GM21786 (cell line): ENCODE measurements around the gene GCNT1.
A peak's percentile ranks its signal among the peaks of the same experiment; 100 is the strongest.
"Not testable (repeated sequence)": the region's sequence is repeated elsewhere in the genome, so short reads cannot be mapped to it uniquely, and the experiment has no call there.

Experiments used
- ATAC-seq: cut with Tn5 transposase; IDR thresholded peaks from one replicate; pipeline ENCODE4 v1.9.1; 2021; ENCODE audit not compliant: unreplicated experiment

The GCNT1 gene

DNA sequence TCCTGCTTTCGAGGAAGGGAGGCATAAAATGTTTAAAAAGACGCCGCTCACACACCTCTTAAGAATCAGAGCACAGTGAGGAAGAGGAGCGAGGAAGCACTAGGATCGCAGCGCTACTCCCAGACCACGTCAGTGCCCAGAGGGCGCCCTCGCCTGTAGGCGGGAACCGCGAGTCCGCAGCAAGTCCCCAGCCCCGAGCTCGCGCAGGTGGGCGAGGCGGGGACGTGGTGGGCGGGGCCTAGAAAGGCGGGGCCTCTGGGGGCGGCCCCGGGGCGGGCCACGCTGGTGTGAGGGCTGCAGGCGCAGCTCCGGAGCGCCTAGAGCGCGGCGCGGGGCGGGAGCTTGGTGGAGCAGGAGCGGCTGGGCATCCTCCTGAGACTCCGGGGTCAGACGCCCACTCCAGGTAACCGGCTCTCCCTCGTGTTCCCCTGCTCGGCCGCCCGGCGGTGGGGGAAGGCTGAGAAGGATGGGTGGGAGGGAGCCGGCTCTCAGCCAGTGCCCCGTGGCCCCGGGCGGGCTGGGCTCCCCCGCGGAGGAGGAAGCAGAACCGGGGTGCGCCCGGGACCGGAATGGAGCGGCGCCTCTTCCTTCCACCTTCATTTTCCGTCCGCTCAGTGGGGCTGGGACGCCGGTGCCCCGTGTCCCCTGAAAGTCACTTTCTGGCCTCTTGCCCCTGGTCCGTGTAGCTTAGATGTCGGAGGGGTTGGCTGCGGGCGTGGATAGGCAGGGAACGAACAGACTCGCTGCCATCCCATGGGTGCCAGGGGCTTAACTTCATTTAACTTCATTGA, at the start of gene GCNT1:
TSS of gene GCNT1 (plus strand) at position 280 of the 791 bp plus-strand sequence. CDS start 43,200 bp downstream, outside the sequence.
- peak; percentile 79 for ATAC-seq

DNA sequence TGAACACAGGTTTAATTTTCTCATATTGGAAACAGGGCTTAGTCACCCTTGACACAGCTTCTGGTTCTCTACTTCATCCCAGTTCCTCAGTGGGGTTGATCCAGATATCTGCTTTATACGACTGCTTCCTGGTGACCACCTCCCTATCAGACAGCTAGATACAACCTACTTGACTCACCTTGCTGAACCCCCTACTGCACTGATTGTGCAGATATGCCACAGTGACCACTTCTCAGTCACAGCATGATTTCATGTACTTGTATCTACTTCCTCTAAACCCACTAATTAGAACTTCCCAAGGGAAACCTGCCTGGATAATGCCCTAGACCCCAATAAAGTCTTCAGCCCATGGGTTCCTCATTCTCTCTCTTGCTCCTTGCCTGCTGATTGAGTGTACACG, 46.3 kb upstream of the GCNT1 start:
- no peak for ATAC-seq

DNA sequence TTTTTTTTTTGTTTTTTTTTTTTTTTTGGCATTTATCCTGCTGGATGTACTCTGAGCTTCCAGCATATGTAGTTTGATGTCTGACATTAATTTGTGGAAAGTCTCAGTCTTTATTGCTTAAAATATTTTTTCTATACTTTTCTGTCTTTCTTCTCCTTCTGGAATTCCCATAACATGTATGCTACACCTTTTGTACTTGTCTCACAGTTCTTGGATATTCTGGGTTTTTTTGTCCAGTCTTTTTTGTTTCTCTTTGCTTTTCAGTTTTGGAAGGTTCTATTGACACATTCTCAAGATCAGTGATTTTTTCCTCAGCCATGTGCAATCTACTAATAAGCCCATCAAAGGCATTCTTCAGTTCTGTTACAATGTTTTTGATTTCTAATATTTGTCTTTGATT, 45.3 kb upstream of the GCNT1 start:
- ATAC-seq, result no peak

DNA sequence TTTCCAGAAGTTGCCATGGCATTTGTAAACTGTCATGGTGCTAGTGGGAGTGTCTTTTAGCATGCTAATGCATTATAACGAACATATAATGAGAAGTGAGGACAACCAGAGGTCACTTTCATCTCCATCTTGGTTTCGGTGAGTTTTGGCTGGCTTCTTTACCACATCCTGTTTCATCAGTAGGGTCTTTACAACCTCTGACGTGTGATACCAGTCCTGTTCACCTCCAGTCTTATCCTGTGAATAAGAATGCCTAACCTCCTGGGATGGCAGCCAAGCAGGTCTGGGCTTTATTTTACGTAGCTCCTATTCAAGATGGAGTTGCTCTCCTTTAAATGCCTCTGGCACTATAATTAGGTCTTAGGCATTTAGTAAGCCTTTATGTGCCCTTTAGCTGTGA, 44.3 kb upstream of the GCNT1 start:
- peak; percentile 79 for ATAC-seq

DNA sequence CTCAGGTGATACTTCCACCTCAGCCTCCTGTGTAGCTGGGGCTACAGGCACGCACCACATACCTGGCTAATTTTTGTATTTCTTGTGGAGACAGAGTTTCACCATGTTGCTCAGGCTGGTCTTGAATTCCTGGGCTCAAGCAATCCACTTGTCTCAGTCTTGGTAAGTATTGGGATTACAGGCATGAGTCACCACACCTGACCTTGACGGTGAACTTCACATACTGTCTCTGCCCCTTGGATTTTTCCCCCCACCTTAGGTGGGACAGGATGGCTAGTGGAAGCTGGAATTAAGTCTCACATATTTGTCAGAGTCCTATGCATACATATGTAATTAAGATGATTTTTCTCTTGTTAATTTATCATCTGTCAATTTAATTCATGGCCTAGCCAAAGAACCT, 43.8 kb upstream of the GCNT1 start:
- no peak for ATAC-seq

DNA sequence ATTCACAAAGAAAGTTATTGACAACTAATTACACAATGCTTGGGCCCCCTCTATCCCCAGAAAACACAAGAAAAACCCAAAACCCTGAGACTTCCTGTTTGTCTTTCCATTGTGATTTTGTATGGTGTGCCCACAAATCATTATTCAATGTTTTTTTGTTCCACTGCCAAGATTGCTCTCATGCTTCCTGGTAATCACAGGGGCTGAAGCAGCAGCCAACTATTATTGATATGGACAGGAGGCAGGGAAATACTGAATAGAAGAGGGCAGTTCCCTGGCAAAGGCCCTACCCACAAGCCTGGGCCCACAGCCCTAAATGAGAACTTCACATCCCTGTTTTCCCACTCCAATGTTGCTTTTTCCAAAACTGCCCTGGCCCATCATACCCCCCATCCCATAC, 43.3 kb upstream of the GCNT1 start:
- ATAC-seq, result no peak

DNA sequence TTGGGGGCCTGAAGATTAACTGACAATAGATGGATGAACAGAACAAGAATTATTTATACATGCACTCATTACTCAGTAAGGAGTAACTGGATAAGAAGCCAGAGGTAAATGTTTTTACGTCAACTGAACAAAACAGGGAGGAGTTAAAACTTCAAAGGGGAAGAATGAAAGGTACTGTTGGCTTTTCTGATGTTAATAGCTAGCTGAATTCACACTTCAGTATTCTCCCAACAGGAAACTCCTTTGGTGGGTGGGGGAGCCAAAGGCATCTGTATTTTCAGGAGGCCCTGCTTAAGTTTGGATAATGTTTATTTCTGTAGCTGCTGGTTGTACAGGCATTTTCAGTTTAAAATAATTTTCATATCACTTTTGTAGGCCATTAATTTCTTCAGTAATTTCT, 41.6 kb upstream of the GCNT1 start:
- ATAC-seq, result no peak

DNA sequence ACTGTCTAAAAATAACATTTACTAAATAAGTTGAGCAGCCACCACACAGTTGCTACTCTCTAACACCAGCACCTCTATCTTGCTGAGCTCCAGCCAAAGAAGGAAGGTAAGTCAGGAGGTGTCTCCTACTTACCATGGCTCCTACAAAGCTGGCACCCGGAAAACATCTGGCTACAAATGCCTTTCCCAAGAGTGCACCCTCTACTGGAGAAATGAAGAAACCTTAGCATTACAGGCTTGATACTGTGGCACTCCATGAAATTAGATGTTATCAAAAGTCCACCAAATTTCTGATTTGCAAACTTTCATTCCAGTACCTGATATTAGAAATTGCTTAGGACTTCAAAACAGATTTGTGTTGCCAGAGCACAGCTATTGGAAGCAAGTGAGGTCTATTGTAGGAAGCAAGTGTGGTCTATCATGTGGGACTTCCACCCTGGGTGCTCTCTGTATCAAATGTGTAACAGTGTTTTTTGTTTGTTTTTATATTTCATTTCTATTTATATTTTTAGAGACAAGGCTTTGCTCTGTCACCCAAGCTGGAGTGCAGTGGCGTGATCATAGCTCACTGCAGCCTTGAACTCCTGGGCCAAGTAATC, 39.1 kb upstream of the GCNT1 start:
- no peak for ATAC-seq

DNA sequence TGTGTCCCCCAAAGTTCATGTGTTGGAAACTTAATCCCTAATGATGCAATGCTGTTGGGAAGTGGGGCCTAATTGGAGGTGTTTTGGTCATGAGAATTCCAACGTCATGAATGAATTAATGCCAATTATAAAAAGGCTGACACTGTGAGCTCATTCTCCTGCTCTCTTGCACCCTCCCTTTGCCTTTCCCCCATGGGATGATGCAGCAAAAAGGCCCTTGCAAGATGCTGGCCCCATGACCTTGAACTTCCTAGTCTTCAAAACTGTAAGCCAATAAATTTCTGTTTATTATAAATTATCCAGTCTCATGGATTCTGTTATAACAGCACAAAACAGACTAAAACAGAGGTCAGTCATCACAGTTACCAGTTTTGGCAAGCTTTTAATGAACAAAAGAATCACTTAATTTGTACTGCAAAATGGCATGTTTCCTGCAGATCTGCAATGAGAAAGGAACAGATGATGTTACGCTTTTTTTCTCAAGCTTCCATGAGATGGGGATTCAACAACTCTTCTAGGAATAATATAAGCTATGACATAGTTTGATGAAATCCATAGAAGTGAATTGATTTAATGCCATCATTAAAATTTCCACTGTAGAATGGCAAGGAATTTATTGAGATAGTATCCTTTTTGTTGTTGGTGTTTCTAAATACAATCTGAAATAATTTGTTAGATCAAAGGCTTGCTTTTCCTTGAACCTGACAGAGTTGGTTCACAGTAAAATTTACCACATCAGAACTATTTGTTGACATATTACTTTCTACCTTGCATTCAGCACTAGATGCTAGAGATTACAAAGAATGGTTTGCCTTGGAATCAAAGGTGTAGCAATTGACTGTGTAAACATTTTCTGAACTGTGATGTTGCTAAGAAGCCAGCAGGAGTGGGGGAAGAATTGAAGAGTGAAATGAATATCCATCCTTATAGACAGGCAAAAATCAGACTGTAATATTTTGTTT, 35.5 kb upstream of the GCNT1 start:
- no peak for ATAC-seq

DNA sequence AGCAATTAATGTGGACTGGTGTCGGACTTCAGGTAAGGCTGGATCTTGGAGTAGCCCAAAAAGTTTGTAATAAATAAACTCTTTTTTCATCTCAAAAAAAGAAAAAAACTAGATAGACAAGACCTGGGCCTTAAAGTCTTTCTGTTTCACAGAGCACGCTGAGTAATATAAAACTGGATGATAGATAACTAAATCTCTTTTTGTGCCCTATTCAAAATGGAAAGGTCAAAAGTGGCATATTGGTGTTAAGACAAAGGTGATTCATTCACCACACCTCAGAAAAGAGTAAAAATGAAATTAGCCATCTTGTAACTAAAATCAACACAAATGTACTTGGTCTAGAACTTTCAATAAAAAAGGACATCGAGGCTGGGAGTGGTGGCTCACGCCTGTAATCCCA, 34.5 kb upstream of the GCNT1 start:
- no peak for ATAC-seq

DNA sequence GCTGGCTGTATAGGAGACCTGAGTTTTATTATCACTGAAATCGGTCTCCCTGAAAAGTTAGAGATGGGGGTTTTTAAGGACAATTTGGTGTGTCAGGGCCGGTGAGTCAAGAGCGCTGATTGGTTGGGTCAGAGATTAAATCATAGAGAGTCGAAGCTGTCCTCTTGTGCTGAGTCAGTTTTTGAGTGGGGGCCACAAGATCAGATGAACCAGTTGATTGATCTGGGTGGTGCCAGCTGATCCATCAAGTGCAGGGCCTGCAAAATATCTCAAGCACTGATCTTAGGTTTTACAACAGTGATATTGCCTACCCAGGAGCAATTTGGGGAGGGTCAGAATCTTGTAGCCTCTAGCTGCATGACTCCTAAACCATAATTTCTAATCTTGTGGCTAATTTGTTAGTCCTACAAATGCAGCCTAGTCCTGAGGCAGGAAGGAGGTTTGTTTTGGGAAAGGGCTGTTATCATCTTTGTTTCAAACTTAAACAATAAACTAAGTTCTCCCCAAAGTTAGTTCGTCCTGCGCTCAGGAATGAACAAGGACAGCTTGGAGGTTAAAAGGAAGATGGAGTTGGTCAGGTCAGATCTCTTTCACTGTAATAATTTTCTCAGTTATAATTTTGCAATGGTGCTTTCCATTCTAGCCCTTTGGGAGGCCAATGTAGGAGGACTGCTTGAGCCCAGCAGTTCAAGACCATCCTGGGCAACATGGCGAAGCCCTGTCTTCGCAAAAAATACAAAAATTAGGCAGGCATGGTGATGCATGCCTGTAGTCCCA, 33.1 kb upstream of the GCNT1 start:
- no peak for ATAC-seq

DNA sequence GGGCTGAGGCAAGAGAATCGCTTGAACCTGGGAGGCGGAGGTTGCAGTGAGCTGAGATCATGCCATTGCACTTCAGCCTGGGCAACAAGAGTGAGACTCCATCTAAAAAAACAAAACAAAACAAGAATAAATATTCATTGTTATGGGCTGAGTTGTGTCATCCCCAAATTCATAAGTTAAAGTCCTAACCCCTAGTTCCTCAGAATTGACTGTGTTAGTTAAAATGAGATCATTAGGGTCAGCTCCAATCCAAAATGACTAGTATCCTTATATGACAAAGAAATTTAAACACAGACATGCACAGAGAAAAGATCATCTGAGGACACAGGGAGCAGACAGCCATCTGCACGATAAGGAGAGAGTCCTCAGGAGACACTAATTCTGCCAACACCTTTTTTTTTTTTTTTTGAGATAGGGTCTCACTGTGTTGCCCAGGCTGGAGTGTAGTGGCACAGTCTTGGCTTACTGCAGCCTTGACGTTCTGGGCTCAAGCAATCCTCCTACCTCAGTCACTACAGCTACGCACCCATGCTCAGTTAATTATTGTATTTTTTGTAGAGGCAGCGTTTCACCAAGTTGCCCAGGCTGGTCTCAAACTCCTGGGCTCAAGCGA, 32.1 kb upstream of the GCNT1 start:
- ATAC-seq, result no peak

DNA sequence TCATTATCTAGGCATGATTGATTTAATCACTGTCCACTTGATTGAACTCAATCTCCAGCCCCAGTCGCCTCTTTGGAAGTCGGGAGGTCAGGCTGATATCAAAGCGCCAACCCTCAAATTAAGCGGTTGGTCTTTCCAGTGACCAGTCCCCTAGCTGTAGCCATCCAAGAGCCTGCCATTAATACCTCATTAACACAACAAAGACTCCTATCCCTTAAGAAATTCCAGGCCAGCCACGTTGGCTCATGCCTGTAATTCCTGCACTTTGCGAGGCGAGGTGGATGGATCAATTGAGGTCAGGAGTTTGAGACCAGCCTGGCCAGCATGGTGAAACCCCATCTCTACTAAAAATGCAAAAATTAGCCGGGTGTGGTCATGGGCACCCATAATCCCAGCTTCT, 27.4 kb upstream of the GCNT1 start:
- no peak for ATAC-seq

DNA sequence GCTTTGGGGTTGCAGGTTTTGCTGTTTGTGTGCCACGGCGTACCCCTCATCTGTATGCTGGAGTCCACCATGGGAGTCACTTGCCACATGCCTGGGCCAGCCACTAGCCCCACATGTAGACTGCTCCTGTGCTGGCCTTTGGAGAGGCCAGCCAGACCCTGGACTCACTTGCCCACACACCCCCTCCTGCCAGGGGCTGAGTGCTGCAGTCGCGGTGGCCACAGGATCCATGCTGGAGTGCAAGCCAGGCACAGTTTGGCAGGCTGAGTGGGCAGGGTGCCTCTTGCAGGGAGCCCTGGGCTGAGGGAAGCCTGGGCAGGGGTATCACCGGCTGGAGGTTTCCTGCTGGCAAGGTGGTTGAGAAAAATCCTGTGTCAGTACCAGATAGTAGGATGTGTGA, 25.6 kb upstream of the GCNT1 start:
- ATAC-seq, result no peak

DNA sequence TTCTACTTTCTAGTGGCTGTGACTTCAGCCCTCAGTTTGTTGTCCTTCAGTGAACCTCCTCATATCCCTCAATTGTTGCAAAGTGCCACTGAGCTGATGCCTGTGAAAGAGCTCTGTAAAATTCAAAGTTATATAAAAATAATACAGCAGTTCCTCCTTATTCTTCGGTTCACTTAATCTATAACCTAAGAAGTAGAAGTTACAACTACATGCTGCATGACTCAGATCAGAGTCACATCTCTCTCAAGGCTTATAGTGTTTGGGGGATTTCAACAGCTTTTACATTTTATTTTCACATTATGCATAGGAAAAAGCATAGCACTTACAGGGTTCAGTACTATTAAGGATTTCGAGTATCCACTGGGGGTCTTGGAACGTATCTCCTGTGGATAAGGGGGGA, 25.1 kb upstream of the GCNT1 start:
- ATAC-seq, result no peak

DNA sequence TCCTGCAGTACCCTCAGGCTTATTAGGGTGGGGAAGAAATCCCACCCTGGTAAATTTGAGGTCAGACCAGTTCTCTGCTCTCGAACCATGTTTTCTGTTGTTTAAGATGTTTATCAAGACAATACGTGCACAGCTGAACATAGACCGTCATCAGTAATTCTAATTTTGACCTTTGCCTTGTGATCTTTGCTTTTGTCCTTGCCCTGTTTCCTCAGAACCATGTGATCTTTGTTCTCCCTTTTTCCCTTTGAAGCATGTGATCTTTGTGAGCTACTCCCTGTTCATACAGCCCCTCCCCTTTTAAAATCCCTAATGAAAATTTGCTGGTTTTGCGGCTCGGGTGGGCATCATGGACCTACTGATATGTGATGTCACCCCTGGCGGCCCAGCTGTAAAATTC, 24.1 kb upstream of the GCNT1 start:
- not testable (repeated sequence) for ATAC-seq

DNA sequence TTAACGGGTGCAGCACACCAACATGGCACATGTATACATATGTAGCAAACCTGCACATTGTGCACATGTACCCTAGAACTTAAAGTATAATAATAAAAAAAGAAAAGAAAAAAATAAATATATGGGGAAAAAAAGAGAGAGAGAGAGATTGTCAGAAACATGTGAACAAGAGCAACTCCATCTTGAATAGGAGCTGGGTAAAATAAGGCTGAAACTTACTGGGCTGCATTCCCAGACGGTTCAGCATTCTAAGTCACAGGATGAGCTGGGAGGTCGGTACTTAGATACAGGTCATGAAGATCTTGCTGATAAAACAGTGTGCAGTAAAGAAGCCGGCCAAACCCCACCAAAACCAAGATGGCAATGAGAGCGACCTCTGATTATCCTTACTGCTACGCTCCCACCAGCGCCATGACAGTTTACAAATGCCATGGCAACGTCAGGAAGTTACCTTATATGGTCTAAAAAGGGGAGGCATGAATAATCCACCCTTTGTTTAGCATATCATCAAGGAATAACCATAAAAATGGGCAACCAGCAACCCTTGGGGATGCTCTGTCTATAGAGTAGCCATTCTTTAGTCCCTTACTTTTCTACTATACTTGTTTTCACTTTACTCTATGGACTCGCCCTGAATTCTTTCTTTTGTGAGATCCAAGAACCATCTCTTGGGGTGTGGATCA, 21.8 kb upstream of the GCNT1 start:
- ATAC-seq, result not testable (repeated sequence)

DNA sequence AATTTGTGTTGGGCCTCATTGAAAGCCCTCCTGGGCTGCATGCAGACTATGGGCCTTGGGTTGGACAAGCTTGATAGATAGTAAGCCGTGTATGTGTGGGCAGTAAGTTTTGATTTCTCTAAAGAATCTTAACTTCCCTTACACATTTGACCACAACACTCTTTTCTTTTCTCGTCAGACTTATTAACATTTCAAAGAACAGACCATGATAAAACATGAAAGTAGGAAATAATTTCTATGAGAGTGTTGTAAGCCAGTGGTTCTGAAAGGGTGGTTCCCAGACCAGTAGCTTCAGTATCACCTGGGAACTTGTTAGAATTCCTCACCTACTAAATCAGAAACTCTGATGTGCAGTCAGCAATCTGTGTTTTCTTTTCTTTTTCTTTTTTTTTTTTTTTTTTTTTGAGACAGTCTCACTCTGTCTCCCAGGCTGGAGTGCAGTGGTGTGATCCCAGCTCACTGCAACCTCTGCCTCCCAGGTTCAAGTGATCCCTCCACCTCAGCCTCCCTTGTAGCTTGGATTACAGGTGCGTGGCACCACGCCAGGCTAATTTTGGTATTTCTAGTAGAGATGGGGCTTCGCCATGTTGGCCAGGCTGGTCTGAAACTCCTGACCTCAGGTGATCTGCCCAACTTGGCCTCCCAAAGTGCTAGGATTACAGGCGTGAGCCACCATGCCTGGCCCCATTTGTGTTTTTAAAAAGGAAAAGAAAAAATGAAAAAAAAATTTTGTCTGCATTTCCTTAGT, 20.0 kb upstream of the GCNT1 start:
- peak; percentile 71 for ATAC-seq
